Spleen (tissue), 11 donors: ENCODE measurements around the gene DCAF8L2. TPM values are rescaled to one million over a fixed set of nuclear protein-coding genes. Genes with fewer than 3 reads are reported as not detected.

ENCODE experiments used
- DNase-seq: peaks from one replicate; pipeline ENCODE4 v3.0.0-alpha.2; 2020
- H3K27ac ChIP-seq, 8 donors: fragments of 200-600 bp; sonication (generic) in 7 of 8; 1 replicate in 4 of 8; 2 replicates in 4 of 8; pipeline versions ENCODE4 v1.5.0 to v1.8.0; 2016 to 2021; ENCODE audit warnings: inconsistent platforms in 4 of 8, mild to moderate bottlenecking in 4 of 8, moderate library complexity in 1 of 8
- H3K27me3 ChIP-seq, 7 donors: fragments of 200-600 bp; sonication (generic) in 6 of 7; replicated peaks in 1 of 7; 1 replicate in 4 of 7; 2 replicates in 3 of 7; pipeline versions ENCODE4 v1.5.0 to v1.8.0; 2016 to 2021; ENCODE audit warnings: inconsistent platforms in 3 of 7, mild to moderate bottlenecking in 1 of 7
- H3K36me3 ChIP-seq, 6 donors: fragments of 200-600 bp; sonication (generic) in 5 of 6; 1 replicate in 4 of 6; 2 replicates in 2 of 6; pipeline versions ENCODE4 v1.5.0 to v1.8.0; 2016 to 2021; ENCODE audit warnings: inconsistent platforms in 2 of 6
- H3K4me1 ChIP-seq, 6 donors: fragments of 200-600 bp; sonication (generic) in 5 of 6; 1 replicate in 3 of 6; 2 replicates in 3 of 6; pipeline versions ENCODE4 v1.5.0 to v1.8.0; 2016 to 2021; ENCODE audit warnings: inconsistent platforms in 3 of 6
- H3K4me3 ChIP-seq, 8 donors: fragments of 200-600 bp; sonication (generic) in 7 of 8; 1 replicate in 4 of 8; 2 replicates in 4 of 8; pipeline versions ENCODE4 v1.5.0 to v1.8.0; 2016 to 2021; ENCODE audit warnings: inconsistent platforms in 4 of 8, mild to moderate bottlenecking in 4 of 8, moderate library complexity in 2 of 8
- H3K9me3 ChIP-seq, 8 donors: fragments of 200-600 bp; sonication (generic) in 7 of 8; 1 replicate in 4 of 8; 2 replicates in 4 of 8; pipeline versions ENCODE4 v1.5.0 to v1.8.0; 2016 to 2021; ENCODE audit warnings: inconsistent platforms in 4 of 8
- CTCF ChIP-seq, 11 experiments: fragments of 200-600 bp in 7 of 11; fragments of 450-650 bp in 4 of 11; sonication (generic) in 4 of 11; IDR thresholded peaks in 8 of 11; conservative IDR thresholded peaks in 3 of 11; 1 replicate in 7 of 11; 2 replicates in 4 of 11; pipeline versions ENCODE4 v1.4.0 to v1.8.0; 2016 to 2021; ENCODE audit warnings: antibody characterized with exemption in 11 of 11, inconsistent platforms in 4 of 11, mild to moderate bottlenecking in 1 of 11
- POLR2A ChIP-seq, 3 donors: fragments of 450-650 bp; IDR thresholded peaks; one replicate each; pipeline ENCODE4 v1.5.1; 2017; ENCODE audit warnings: antibody characterized with exemption in 3 of 3, mild to moderate bottlenecking in 1 of 3
- POLR2AphosphoS5 ChIP-seq, 3 donors: sonication (generic); formaldehyde crosslinking; IDR thresholded peaks; one replicate each; pipeline ENCODE4 v1.5.1; 2017; ENCODE audit warnings: antibody characterized with exemption in 3 of 3
- WGBS, 5 donors: extraction: QIAGEN DNeasy Blood & Tissue Kit in 3 of 5; methylation state at CpG; one replicate each; pipeline versions ENCODE4 v1.1.5 to v1.1.7; 2013 to 2018; 5-methylcytosine and 5-hydroxymethylcytosine counted together
- intact Hi-C: fragments of 100-400 bp; cut with DNase I; formaldehyde crosslinking; loops from one replicate; pipeline ENCODE4 v1.15.0; 2023; ENCODE audit warnings: low total_unique reads
- polyA plus RNA-seq, 3 donors: library from polyadenylated mRNA; stranded (reverse); fragments of 200-250 nt; gene quantifications; one replicate each; pipeline ENCODE4 v1.2.1, GENCODE V29; 2013
- total RNA-seq, 7 donors: library from RNA; depleted of rRNA in 3 of 7; stranded (reverse); fragments of >200 nt in 3 of 7; fragmentation: NEBNext Ultra II Directional in 4 of 7; extraction: Animal tissue kit (Norgen Biotek cat#: 25700) in 4 of 7; gene quantifications; one replicate each; pipeline versions ENCODE4 v1.1.0 to v1.2.1, GENCODE V29; 2016 to 2021
- donor health status: healthy with polysubstance abuse.
- donor health status: DM: no; HTN: no; CAD: no; lungs with moderate emphysema.
- donor health status: DM: no; HTN: no; CAD: no.
- donor health status: Bipolar disorder and iron deficiency.
- donor health status: healthy.
- donor health status: DM: no; HTN: no; CAD: no.
- donor health status: DM: yes; HTN: yes; CAD: no.

DCAF8L2 gene
- total and polyA plus RNA-seq, 10 donors = not detected

GRCh38 chrX:27565992-27566391, 24.2 kb upstream of the DCAF8L2 start:
- no peaks in the 10 kb centered on the region for H3K4me1 ChIP-seq
- 25 to 38% (median 34%) methylated on average over 4 to 5 of the region's 5 CpGs for whole genome bisulfite sequencing, 5 donors
- no peaks in the 10 kb centered on the region for H3K36me3 ChIP-seq
- intact Hi-C loops = no loop called here
- no peaks in the 10 kb centered on the region for H3K27me3 ChIP-seq
- H3K4me3 ChIP-seq = no peak overlapping the region
- no peak for DNase-seq
- no peaks in the 10 kb centered on the region for H3K9me3 ChIP-seq
- TF ChIP-seq POLR2A (IDR thresholded peaks at IDR 0.05) = no peak
- TF ChIP-seq POLR2AphosphoS5 (IDR thresholded peaks at IDR 0.05) = no peak
- no peak for TF ChIP-seq CTCF (IDR thresholded peaks at IDR 0.05 in 8 of 11, conservative IDR thresholded peaks at IDR 0.05 in 3 of 11)
- H3K27ac ChIP-seq = no peak overlapping the region

- Histone ChIP-seq H3K4me1 (no peaks in the 10 kb centered on the region), H3K27me3 (no peaks in the 10 kb centered on the region), H3K27ac (no peak overlapping the region), H3K9me3 (no peaks in the 10 kb centered on the region), H3K4me3 (no peak overlapping the region), H3K36me3 (no peaks in the 10 kb centered on the region)
- no peak for DNase-seq
- TF ChIP-seq CTCF (IDR thresholded peaks at IDR 0.05 in 8 of 11, conservative IDR thresholded peaks at IDR 0.05 in 3 of 11) (no peak), POLR2AphosphoS5 (IDR thresholded peaks at IDR 0.05) (no peak), POLR2A (IDR thresholded peaks at IDR 0.05) (no peak)
- 51 to 78% (median 58%) methylated on average over 2 of the region's 2 CpGs for WGBS, 5 donors
- intact Hi-C loops = no loop called here
Measured at GRCh38 chrX:27571164-27571563, 19.0 kb upstream of the DCAF8L2 start.

DNA sequence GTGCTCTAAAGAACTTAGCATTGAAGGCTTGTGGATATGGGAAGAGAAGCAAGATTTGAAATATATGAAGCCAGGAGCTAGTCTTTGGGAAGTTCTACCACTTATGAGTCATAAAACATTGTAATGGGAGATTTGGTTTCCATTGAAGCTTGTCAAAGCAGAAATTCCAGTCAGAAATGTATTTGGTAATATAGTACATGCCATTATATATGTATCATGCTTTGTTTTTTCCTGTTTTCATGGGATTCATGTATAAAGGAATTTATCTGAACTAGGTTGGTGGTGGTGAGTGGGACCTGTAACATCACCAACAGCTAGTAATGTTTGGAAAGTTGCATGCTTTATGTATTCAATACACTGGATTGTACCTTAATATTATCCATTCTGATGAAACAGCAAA, 14.6 kb upstream of the DCAF8L2 start:
- H3K4me1 ChIP-seq = no peaks in the 10 kb centered on the region
- no peak overlapping the region for H3K27ac ChIP-seq
- H3K36me3 ChIP-seq = no peaks in the 10 kb centered on the region
- H3K4me3 ChIP-seq = no peak overlapping the region
- no peak for DNase-seq
- H3K9me3 ChIP-seq = no peaks in the 10 kb centered on the region
- TF ChIP-seq POLR2AphosphoS5 (IDR thresholded peaks at IDR 0.05) (no peak), POLR2A (IDR thresholded peaks at IDR 0.05) (no peak), CTCF (IDR thresholded peaks at IDR 0.05 in 8 of 11, conservative IDR thresholded peaks at IDR 0.05 in 3 of 11) (no peak)
- intact Hi-C loops = no loop called here
- no peaks in the 10 kb centered on the region for H3K27me3 ChIP-seq

GRCh38 chrX:27583976-27584375, 6.2 kb upstream of the DCAF8L2 start:
- Histone ChIP-seq H3K4me3 (no peak overlapping the region), H3K27ac (no peak overlapping the region), H3K9me3 (no peaks in the 10 kb centered on the region), H3K27me3 (no peaks in the 10 kb centered on the region), H3K4me1 (no peaks in the 10 kb centered on the region), H3K36me3 (no peaks in the 10 kb centered on the region)
- 80 to 96% (median 94%) methylated on average over 1 of the region's 1 CpG for whole genome bisulfite sequencing, 5 donors
- intact Hi-C loops = no loop called here
- no peak for TF ChIP-seq POLR2A (IDR thresholded peaks at IDR 0.05)
- no peak for TF ChIP-seq CTCF (IDR thresholded peaks at IDR 0.05 in 8 of 11, conservative IDR thresholded peaks at IDR 0.05 in 3 of 11)
- TF ChIP-seq POLR2AphosphoS5 (IDR thresholded peaks at IDR 0.05) = no peak
- no peak for DNase-seq
